COLO829 (cell line): ENCODE data around the gene IL18BP.

ENCODE experiments used
- DNase-seq: peaks from one replicate; pipeline ENCODE4 v3.0.0; 2012; ENCODE audit warnings: low spot score

The IL18BP gene

GRCh38 chr11:71996946-71997345 lies 1.8 kb upstream of the IL18BP start:
- no peak for DNase-seq

DNA sequence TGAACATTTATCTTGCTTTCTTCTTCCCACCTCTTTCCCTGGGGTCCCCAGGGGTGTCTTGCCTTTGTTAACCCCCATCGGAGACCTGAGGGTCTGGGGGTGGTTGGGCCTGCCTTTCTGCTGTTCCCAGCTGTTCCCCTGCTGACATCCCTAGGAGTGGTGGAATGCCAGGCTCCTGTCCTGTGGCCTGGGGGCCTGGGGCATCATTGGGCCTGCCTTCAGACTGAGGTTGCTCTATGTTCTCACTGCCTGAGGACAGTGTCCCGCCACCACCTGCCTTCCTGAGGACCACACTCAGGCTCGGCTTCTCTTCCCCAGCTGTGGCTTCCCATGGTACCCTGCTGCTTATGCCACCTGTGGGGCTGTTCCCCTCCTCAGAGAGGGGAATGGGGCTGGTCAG lies 1.1 kb upstream of the IL18BP start:
- no peak for DNase-seq

DNA sequence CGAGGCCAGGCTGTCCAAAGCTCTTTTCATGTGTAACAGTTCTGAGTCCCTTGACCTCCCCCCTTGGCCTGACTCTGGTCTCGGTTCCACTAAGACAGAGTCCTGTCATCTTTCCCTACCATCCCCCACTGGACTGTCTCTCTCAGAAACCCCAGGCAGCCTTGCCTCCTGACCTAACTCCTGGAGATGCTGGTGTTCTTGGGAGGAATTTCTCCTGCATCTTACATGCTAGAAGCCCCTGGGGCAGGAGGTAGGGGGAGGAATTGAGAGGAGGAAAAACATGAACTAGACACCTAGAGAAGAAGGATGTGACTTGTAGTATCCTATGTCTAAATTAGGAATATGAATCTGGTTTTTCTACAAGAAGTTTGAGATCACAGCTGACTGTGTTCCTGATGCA lies 648 bp upstream of the IL18BP start:
- DNase-seq = no peak

GRCh38 chr11:71999362-71999761 lies 653 bp downstream of the IL18BP start:
- DNase-seq = no peak

DNA sequence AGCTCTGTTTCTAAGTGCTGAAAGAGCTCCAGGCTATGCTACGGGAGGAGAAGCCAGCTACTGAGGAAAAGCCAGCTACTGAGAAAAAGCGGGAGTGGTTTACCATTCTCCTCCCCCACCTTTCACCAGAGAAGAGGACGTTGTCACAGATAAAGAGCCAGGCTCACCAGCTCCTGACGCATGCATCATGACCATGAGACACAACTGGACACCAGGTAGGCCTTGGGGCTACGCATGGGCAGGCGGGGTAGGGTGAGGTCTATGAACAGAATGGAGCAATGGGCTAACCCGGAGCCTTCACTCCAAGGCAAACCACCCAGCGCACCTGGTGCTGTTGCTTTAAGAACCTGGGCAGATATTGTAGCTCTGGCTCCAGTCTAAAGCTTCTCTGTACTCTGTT lies 1.1 kb downstream of the IL18BP start:
- no peak for DNase-seq

GRCh38 chr11:72000202-72000867 lies 1.6 kb downstream of the IL18BP start:
- no peak for DNase-seq

- DNase-seq = no peak
Observed at GRCh38 chr11:72001285-72001684, 2.6 kb downstream of the IL18BP start.

DNA sequence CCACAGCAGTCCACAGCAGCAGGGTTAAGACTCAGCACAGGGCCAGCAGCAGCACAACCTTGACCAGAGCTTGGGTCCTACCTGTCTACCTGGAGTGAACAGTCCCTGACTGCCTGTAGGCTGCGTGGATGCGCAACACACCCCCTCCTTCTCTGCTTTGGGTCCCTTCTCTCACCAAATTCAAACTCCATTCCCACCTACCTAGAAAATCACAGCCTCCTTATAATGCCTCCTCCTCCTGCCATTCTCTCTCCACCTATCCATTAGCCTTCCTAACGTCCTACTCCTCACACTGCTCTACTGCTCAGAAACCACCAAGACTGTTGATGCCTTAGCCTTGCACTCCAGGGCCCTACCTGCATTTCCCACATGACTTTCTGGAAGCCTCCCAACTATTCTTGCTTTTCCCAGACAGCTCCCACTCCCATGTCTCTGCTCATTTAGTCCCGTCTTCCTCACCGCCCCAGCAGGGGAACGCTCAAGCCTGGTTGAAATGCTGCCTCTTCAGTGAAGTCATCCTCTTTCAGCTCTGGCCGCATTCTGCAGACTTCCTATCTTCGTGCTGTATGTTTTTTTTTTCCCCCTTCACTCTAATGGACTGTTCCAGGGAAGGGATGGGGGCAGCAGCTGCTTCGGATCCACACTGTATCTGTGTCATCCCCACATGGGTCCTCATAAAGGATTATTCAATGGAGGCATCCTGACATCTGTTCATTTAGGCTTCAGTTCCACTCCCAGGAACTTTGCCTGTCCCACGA lies 3.3 kb downstream of the IL18BP start:
- DNase-seq = no peak

DNA sequence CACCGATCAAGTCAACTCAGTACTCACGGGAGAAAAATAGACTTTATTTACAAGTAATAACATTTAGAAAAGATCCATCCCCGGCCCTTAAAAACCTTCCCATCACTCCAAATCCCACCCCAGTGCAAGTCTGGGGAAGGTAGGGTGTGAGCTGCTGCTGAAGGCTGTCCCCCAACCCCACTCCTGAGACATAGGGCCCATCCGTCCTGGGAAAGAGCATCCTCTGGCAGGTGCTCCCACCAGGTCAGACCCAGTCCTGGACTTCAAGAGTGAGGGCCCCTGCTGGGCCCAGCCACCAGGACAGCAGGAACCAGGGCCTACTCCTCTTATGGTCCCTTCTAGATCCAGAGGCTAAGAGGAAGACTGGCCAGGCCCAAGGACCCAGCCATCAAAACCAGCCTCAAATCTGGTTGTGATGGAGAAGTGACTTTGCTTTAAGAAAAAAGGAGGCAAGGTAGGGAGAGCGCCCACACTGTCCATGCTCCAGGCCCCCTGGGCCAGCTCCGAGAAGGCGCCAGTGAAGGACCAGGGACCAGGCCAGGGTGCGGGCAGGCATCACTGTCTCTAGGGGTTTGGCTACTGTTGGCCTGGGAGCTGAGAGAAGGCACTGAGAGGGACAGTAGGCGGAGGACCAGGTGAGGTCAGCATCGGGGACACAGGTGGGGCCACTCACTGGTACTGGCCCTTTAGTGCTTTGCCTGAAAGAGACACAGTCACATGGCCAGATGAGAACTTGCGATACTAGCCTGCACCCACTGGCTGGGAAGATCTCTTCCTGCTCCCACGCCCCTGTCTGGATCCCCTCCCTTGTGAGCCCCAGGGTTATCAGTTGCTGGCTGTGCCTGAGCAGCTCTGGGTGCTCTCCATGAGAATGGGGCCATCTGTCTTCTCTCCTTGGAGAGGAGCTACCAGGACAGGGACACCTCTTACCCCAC lies 4.4 kb downstream of the IL18BP start:
- no peak for DNase-seq

- no peak for DNase-seq
Observed at GRCh38 chr11:72003776-72004171, 5.1 kb downstream of the IL18BP start.

GRCh38 chr11:72004515-72005346 lies 6.0 kb downstream of the IL18BP start:
- DNase-seq = no peak

DNA sequence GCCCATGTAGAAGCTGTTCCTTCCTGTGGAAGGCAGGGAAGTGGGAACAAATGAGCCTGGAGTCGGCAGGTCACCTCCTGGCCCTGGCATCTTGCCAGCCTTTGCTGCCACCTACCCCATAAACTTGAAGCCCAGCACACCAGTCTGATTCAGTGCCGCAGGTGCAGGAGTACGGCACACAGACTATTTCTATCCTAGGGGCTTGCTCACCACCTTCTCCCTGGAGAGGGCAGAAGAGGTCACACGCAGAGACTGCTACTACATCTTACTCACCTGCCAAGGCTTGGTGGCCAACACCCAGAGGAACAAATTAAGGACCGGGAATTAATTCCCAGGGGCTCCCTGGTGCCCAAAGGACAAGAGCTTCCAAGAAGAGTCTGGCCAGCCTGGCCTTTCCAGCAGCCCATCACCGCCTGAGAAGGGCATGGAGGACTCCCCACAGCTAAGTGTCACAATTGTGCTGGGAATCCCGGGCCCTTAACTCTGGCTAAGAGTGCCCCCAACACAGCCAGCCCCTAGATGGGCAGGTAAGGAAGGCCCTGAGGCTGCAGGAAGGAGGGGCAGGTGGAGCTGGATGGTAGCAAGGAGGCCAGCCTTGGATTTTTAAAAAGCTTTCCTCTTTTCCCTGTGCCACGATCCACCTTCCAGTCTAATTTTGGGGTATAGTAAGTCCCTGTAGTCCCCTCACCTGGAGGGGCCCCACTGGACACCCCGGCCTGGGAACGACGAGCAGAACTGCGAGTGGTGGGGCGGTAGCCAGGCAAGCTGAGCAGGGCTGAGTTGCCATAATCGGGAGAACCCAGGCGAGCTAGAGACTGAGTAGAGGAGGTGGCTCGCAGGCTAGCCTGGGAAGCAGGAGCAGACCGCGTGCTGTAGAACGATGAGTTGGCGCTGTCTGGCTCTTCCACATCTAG lies 6.9 kb downstream of the IL18BP start:
- DNase-seq = no peak

DNA sequence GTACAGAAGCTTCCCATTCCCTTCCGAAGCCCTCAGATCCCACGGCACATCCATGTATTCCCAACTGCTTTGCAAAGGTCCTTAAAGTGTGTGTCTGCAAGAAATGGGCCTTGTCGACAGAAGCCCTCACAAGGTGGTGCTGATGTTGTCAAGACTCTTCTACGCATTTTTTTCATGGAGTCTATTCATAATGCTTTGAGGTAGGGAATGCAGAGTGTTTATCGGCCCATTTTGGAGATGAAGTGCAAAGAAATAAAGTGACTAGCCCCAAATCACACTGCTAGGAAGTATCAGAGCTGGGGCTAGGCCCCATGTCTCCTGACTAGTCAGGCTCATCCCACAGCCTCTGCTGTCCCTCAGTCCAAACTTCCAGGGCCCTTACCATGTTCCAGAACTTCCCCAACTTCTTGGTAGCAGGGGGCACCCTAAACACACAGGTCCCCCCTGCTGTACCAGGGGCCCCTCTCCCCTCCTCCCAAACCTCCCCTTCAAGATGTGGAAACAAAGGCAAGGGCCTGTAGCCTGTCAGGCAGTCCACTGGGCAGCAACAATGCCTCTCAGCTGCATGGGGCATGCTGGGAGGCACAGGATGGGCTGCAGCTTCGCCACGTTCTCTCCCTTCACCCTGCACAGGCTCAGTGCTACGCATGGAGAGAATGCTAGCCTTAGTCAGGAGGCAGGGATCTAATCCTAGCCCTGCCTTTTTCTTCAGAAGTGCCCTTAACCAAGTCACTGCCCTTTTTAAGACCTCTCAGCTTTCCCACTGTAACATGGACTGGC lies 7.8 kb downstream of the IL18BP start:
- DNase-seq = no peak

DNA sequence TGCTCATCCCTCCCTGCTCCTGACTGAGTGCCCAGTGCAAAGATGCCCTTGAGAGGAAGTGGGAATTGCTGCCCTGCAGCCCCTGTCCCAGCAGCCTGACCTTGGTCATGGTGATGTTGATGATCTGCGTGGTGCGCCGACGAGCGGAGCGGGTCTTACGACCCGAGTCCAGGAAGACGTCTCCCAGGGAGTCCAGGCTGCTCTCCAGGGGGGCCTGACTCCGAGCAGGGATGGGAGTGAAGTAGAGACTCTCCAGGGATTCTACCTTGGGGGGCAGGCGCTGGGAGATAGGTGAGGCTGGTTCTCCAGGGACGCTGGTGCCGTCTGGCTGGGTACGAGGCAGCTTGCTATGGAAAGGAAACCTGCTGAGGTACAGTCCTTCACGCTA lies 8.4 kb downstream of the IL18BP start:
- DNase-seq = no peak

DNA sequence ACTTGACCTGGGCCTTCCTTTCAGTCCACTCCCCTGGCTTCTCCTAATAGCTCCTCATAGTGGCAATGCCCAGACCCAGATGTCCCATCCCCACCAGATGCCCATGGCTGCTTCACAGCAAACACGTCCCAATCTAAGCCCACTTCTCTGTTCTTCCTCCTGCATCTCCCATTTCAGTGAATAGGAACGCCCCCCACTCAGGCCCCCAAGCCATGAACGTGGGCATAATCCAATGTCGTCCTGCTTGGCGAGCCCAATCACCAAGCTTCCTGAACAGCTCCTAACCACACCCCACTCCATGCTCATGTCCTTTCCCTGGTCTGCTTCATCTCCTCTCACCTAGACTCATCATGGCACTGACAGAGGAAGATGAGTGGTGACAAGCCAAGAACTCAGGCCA lies 8.9 kb downstream of the IL18BP start:
- DNase-seq = no peak

GRCh38 chr11:72008728-72009127 lies 10.0 kb downstream of the IL18BP start:
- no peak for DNase-seq

GRCh38 chr11:72009156-72009555 lies 10.4 kb downstream of the IL18BP start:
- DNase-seq = no peak

DNA sequence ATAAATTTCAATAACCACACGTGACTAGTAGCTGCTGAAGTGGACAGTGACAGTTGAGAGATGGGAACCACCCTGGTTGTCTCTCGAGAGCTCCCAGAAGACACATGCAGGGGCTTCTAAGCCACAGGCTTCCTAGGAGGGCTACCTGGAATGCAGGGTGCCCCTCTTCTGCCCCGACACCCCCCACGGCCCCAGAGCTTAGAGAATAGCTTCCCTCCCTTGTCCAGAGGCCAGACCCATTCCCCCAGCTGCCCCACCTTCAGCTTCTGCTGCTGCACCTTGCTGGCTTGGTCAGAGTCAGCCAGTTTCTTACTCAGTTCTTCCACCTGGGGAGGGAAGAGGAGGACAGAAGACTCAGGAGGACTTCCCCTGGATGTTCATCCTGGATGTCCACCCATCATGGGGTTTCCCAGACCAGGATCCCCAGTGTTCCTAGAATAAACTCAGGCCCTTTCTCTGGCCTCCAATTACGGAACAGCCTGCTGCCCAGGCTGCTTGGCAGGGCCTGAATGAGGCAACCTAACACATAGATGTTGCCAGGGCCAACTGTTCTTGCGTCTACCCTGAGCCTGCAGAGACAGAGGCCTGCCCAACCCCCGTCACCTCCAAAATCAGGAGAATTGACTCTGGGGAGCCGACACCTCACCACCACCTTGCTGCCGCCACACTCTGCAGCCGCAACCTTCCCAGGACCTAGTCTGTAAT lies 12.0 kb downstream of the IL18BP start:
- no peak for DNase-seq

DNA sequence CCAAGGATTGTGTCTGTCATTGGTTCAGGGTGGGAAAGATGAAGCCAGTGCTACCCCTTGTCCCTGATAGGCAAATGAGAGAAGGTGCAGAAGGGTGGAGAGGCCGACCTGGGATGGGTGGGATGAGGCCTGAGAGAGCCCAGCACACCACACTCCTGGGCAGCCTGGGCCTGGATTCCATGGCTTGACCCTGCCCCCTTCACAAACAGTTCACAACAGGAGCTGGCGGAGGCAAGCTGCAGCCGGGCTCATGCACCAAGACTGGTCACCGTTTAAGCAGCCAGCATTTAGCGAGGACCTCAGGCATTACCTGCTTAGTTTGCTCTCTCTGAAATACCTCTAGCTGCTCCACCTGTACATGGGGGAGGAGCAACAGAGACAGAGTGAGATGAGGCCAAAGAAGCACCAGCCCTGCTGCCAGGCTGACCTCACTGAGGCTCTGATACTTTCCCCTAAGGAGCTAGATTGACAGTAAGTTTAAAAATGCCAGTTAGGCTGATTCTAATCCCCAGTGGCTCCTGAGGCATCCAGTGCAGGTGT lies 13.5 kb downstream of the IL18BP start:
- DNase-seq = no peak
